Measurements from ENCODE around the gene OSBPL1A. TPM values are rescaled to one million over a fixed set of nuclear protein-coding genes. Genes with fewer than 3 reads are reported as not detected.

OSBPL1A gene
- total RNA-seq, 6 experiments from 2014 or later, result 4.1 to 14.6 (median 14.0) TPM

DNA sequence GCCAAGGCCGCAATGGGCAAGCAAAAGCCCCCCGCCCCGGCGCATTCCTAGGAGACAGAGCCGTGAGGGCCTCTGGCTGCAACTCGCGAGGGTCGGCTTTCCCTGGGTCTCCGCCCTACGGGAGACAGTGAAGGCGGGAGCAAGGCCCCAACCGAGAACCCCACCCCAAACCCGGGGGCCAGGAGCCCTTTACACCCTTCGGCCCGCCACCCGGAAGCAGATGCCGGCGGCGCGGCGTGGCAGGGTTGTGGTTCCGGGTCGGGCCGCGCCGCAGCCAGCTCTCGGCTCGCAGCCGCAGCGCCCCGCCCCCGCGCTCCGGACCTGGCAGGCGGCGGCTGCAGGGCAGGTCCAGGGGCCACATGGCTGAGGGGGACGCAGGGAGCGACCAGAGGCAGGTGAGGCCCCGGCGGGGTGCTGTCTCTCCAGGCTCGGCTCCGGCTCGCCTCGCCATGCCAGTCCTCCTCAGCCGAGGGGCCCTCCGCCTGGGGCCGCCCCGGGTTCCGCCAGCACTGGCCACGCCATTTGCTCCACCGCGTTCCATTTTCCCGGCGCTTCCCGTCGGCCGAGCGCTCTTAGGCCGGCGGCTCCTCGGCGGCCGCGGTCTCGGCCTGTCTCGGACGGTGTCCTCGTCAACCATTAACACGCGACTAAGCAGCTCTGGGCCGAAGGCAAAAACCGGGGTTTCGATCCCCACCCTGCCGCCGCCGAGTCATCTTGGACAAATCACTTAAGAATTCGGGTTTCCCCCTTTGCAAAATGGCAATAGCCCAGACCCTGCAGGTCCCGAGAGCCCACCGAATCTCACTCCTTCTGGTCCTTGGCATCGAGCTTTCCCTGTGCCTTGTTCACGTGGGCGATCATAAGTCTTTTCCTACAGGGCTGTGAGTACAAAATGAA is 29.0 kb upstream of the OSBPL1A start, which contains the start of gene IMPACT:
IMPACT (plus strand) TSS at position 273 of the 897 bp plus-strand sequence; CDS start at position 360, 87 bp downstream.
- H3K27me3 ChIP-seq, result no peaks in the 10 kb centered on the region
- H3K36me3 ChIP-seq, result peaks cover 0 to 3% (median 0%) of the 10 kb centered on the region in 4 donors
- peaks cover 0 to 12% (median 3%) of the 10 kb centered on the region in 4 donors for H3K4me1 ChIP-seq
- peak within 1 kb of the TSS; percentile 55 to 74 (median 66) for H3K27ac ChIP-seq
- H3K9me3 ChIP-seq, result no peaks in the 10 kb centered on the region
- H3K4me3 ChIP-seq, result peak within 1 kb of the TSS; percentile 71 to 97 (median 76)
- 7% methylated on average over 10 of the region's 82 CpGs for WGBS (ENCODE audit: insufficient coverage, low coverage, low lambda C conversion rate, missing lambda C conversion rate)
- ATAC-seq, result peak; percentile 99 to 100 (median 100)
- DNase-seq, result peak; percentile 86 to 89 (median 88)
- TF ChIP-seq POLR2A (IDR thresholded peaks at IDR 0.05), result peak; percentile 79
- TF ChIP-seq, protein P1, sequence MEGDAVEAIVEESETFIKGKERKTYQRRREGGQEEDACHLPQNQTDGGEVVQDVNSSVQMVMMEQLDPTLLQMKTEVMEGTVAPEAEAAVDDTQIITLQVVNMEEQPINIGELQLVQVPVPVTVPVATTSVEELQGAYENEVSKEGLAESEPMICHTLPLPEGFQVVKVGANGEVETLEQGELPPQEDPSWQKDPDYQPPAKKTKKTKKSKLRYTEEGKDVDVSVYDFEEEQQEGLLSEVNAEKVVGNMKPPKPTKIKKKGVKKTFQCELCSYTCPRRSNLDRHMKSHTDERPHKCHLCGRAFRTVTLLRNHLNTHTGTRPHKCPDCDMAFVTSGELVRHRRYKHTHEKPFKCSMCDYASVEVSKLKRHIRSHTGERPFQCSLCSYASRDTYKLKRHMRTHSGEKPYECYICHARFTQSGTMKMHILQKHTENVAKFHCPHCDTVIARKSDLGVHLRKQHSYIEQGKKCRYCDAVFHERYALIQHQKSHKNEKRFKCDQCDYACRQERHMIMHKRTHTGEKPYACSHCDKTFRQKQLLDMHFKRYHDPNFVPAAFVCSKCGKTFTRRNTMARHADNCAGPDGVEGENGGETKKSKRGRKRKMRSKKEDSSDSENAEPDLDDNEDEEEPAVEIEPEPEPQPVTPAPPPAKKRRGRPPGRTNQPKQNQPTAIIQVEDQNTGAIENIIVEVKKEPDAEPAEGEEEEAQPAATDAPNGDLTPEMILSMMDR (IDR thresholded peaks at IDR 0.05), result no peak
- intact Hi-C loops (cut with DNase I), result no loop called here

DNA sequence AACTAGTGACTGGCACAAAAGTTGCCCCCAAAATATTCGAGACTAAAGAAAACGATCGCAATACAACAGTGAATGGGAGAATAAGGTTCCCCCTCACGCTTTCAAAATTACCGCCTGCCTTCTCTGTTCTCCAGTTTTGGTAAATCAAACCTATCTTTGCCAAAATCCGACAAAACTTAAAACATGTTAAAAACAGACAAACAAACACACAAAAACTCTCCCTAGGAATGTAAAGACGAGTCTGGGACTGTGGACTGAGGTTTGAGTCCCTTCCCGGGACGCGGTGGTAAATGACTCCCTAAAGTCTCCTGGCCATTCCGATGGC is 28.4 kb upstream of the OSBPL1A start:
- TF ChIP-seq POLR2A (IDR thresholded peaks at IDR 0.05), result no peak
- no peaks in the 10 kb centered on the region for H3K27me3 ChIP-seq
- peak overlapping the region in 2 of 3 donors; percentile 66 to 74 for H3K27ac ChIP-seq

DNA sequence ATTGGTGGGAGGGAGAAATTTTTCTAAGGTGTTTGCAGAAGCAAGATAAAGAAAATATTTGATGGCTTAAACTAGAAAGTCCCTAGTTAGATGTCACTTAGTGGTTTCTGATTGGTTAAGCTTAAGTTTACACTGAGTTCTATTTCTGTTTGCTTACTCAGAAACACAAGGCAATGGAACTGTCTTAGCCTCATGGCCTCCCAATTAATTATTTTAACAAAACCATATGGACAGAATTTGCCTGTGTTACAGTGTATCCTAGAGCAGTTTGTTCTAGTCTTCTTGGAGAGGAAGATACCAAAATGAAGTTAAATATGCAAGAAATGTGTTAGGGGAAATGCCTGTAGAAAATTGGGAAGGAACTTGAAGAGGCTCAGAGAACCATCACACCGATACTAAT is 24.2 kb upstream of the OSBPL1A start:
- Histone ChIP-seq H3K27ac (no peak overlapping the region), H3K27me3 (peaks cover 0 to 7% of the 10 kb centered on the region in 2 donors)

More for the DNA sequence above, 28.4 kb upstream of the OSBPL1A start:
- Histone ChIP-seq H3K36me3 (peaks cover 0 to 3% (median 0%) of the 10 kb centered on the region in 4 donors), H3K4me1 (peaks cover 0 to 12% (median 3%) of the 10 kb centered on the region in 4 donors), H3K9me3 (no peaks in the 10 kb centered on the region), H3K4me3 (peak overlapping the region; percentile 71 to 97 (median 76))
- intact Hi-C loops (cut with DNase I), result no loop called here
- ATAC-seq (no peak), DNase-seq (no peak)
- 41% methylated on average over 10 of the region's 11 CpGs for WGBS (ENCODE audit: insufficient coverage, low coverage, low lambda C conversion rate, missing lambda C conversion rate)

DNA sequence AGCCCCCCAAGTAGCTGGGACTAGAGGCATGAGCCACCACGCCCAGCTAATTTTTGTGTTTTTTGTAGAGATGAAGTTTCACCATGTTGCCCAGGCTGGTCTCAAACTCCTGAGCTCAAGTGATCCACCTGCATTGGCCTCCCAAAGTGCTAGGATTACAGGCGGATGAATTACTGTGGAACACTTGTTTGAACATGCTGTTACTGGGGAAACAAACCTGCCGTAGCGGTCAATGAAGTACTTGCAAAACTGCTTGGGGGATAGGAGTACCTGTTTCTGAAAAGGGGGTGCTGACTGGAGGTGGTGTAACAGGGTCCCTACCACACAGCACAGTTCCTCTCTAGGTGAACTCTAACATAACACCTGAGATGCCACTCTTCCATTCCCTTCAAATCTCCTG is 22.9 kb upstream of the OSBPL1A start:
- Histone ChIP-seq H3K4me3 (no peak overlapping the region), H3K36me3 (no peaks in the 10 kb centered on the region), H3K27me3 (peaks cover 0 to 7% of the 10 kb centered on the region in 2 donors), H3K9me3 (no peaks in the 10 kb centered on the region), H3K4me1 (no peaks in the 10 kb centered on the region), H3K27ac (no peak overlapping the region)
- no peak for TF ChIP-seq POLR2A (IDR thresholded peaks at IDR 0.05)
- TF ChIP-seq, protein P1 (IDR thresholded peaks at IDR 0.05), result no peak
- ATAC-seq, result no peak
- intact Hi-C loops (cut with DNase I), result no loop called here
- DNase-seq, result no peak
- WGBS (ENCODE audit: insufficient coverage, low coverage, low lambda C conversion rate, missing lambda C conversion rate), result 73% methylated on average over 2 of the region's 4 CpGs

More for the DNA sequence above, 24.2 kb upstream of the OSBPL1A start:
- Histone ChIP-seq H3K4me3 (no peak overlapping the region), H3K36me3 (no peaks in the 10 kb centered on the region), H3K9me3 (no peaks in the 10 kb centered on the region), H3K4me1 (no peaks in the 10 kb centered on the region)
- ATAC-seq (no peak), DNase-seq (no peak)
- intact Hi-C loops (cut with DNase I), result no loop called here
- 40% methylated on average over 1 of the region's 1 CpG for WGBS (ENCODE audit: insufficient coverage, low coverage, low lambda C conversion rate, missing lambda C conversion rate)
- TF ChIP-seq POLR2A (IDR thresholded peaks at IDR 0.05), result no peak
- TF ChIP-seq, protein P1 (IDR thresholded peaks at IDR 0.05), result no peak

DNA sequence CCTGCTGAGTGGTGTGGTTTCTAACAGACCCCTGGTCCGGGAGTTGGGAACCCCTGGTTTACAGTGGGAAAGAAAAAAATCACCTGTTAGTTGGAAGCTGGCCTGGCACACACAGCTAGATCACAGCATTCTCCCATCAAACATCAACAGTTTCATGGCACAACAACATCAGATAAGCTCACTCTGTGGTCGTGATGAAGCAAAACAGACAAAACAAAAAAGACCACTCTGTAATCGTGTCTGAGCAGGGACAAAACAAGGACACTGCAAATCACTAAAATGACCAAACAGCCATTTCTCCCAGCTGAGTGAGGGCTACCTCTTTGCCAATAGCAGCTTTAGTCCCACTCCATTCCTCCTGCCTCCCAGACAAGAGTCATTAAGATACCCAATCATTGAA is 19.9 kb upstream of the OSBPL1A start:
- Histone ChIP-seq H3K9me3 (no peaks in the 10 kb centered on the region), H3K36me3 (no peaks in the 10 kb centered on the region), H3K27ac (no peak overlapping the region), H3K4me1 (no peaks in the 10 kb centered on the region), H3K27me3 (peaks cover 0 to 7% of the 10 kb centered on the region in 2 donors), H3K4me3 (no peak overlapping the region)
- no peak for TF ChIP-seq POLR2A (IDR thresholded peaks at IDR 0.05)
- TF ChIP-seq, protein P1 (IDR thresholded peaks at IDR 0.05), result no peak
- ATAC-seq (no peak), DNase-seq (no peak)
- 34% methylated on average over 3 of the region's 3 CpGs for WGBS (ENCODE audit: insufficient coverage, low coverage, low lambda C conversion rate, missing lambda C conversion rate)
- intact Hi-C loops (cut with DNase I), result no loop called here

Data from right lobe of liver (tissue), 6 donors.